Measurements from ENCODE around the gene RIC3.

RIC3 gene

GRCh38 chr11:8086001-8086479 lies 82.8 kb downstream of the RIC3 start:
- no peaks in the 10 kb centered on the region for H4K20me1 ChIP-seq (ENCODE audit: insufficient read depth, low read length)
- H3K4me2 ChIP-seq (ENCODE audit: insufficient read depth, low read length), result no peak overlapping the region
- TF ChIP-seq EZH2 (IDR thresholded peaks at IDR 0.05; ENCODE audit: borderline replicate concordance, low read depth, low read length, severe bottlenecking) (no peak), CTCF (IDR thresholded peaks at IDR 0.05; ENCODE audit: borderline replicate concordance, extremely low read depth, low read length, poor library complexity, severe bottlenecking) (no peak)
- H3K4me3 ChIP-seq (ENCODE audit: low read depth in 1 of 2, low read length in 2 of 2), result no peak overlapping the region
- no peak overlapping the region for H3K27ac ChIP-seq (ENCODE audit: low read length)
- H3K9me3 ChIP-seq (ENCODE audit: insufficient read depth, low read length, severe bottlenecking), result no peaks in the 10 kb centered on the region
- ATAC-seq (ENCODE audit: insufficient read depth, low read depth) (no peak), DNase-seq (no peak)
- H3K79me2 ChIP-seq (ENCODE audit: insufficient read depth, low read length), result no peaks in the 10 kb centered on the region
- no peak overlapping the region for H2AFZ ChIP-seq (ENCODE audit: low read depth, low read length)
- H3K36me3 ChIP-seq (ENCODE audit: insufficient read depth, low read length), result no peaks in the 10 kb centered on the region
- H3K9ac ChIP-seq (ENCODE audit: low read depth, low read length), result no peak overlapping the region
- no peaks in the 10 kb centered on the region for H3K27me3 ChIP-seq (ENCODE audit: insufficient read depth, low read length, poor library complexity)
- H3K4me1 ChIP-seq (ENCODE audit: insufficient read depth, low read length), result no peaks in the 10 kb centered on the region

- Histone ChIP-seq H4K20me1 (ENCODE audit: insufficient read depth, low read length) (no peaks in the 10 kb centered on the region), H3K27ac (ENCODE audit: low read length) (no peak overlapping the region), H3K36me3 (ENCODE audit: insufficient read depth, low read length) (no peaks in the 10 kb centered on the region), H3K4me2 (ENCODE audit: insufficient read depth, low read length) (no peak overlapping the region), H3K9me3 (ENCODE audit: insufficient read depth, low read length, severe bottlenecking) (no peaks in the 10 kb centered on the region), H3K4me3 (ENCODE audit: low read depth in 1 of 2, low read length in 2 of 2) (no peak overlapping the region), H3K27me3 (ENCODE audit: insufficient read depth, low read length, poor library complexity) (no peaks in the 10 kb centered on the region), H3K79me2 (ENCODE audit: insufficient read depth, low read length) (no peaks in the 10 kb centered on the region), H3K9ac (ENCODE audit: low read depth, low read length) (no peak overlapping the region), H3K4me1 (ENCODE audit: insufficient read depth, low read length) (no peaks in the 10 kb centered on the region), H2AFZ (ENCODE audit: low read depth, low read length) (no peak overlapping the region)
- TF ChIP-seq CTCF (IDR thresholded peaks at IDR 0.05; ENCODE audit: borderline replicate concordance, extremely low read depth, low read length, poor library complexity, severe bottlenecking), result no peak
- no peak for TF ChIP-seq EZH2 (IDR thresholded peaks at IDR 0.05; ENCODE audit: borderline replicate concordance, low read depth, low read length, severe bottlenecking)
- DNase-seq, result no peak
- ATAC-seq (ENCODE audit: insufficient read depth, low read depth), result no peak
Observed at GRCh38 chr11:8085011-8085645, 83.7 kb downstream of the RIC3 start.

GRCh38 chr11:8084352-8084751 lies 84.5 kb downstream of the RIC3 start:
- H4K20me1 ChIP-seq (ENCODE audit: insufficient read depth, low read length), result no peaks in the 10 kb centered on the region

GRCh38 chr11:8083871-8084281 lies 84.9 kb downstream of the RIC3 start:
- Histone ChIP-seq H3K36me3 (ENCODE audit: insufficient read depth, low read length) (no peaks in the 10 kb centered on the region), H3K9me3 (ENCODE audit: insufficient read depth, low read length, severe bottlenecking) (no peaks in the 10 kb centered on the region), H2AFZ (ENCODE audit: low read depth, low read length) (no peak overlapping the region), H3K4me2 (ENCODE audit: insufficient read depth, low read length) (no peak overlapping the region), H3K9ac (ENCODE audit: low read depth, low read length) (no peak overlapping the region), H3K27ac (ENCODE audit: low read length) (no peak overlapping the region), H3K27me3 (ENCODE audit: insufficient read depth, low read length, poor library complexity) (no peaks in the 10 kb centered on the region), H4K20me1 (ENCODE audit: insufficient read depth, low read length) (no peaks in the 10 kb centered on the region), H3K4me1 (ENCODE audit: insufficient read depth, low read length) (no peaks in the 10 kb centered on the region), H3K4me3 (ENCODE audit: low read depth in 1 of 2, low read length in 2 of 2) (no peak overlapping the region), H3K79me2 (ENCODE audit: insufficient read depth, low read length) (no peaks in the 10 kb centered on the region)
- no peak for DNase-seq
- TF ChIP-seq CTCF (IDR thresholded peaks at IDR 0.05; ENCODE audit: borderline replicate concordance, extremely low read depth, low read length, poor library complexity, severe bottlenecking) (no peak), EZH2 (IDR thresholded peaks at IDR 0.05; ENCODE audit: borderline replicate concordance, low read depth, low read length, severe bottlenecking) (no peak)
- no peak for ATAC-seq (ENCODE audit: insufficient read depth, low read depth)

More at GRCh38 chr11:8084352-8084751, 84.5 kb downstream of the RIC3 start:
- DNase-seq (no peak), ATAC-seq (ENCODE audit: insufficient read depth, low read depth) (no peak)
- H3K27ac ChIP-seq (ENCODE audit: low read length), result no peak overlapping the region
- no peak overlapping the region for H3K4me3 ChIP-seq (ENCODE audit: low read depth in 1 of 2, low read length in 2 of 2)
- no peaks in the 10 kb centered on the region for H3K9me3 ChIP-seq (ENCODE audit: insufficient read depth, low read length, severe bottlenecking)
- H3K79me2 ChIP-seq (ENCODE audit: insufficient read depth, low read length), result no peaks in the 10 kb centered on the region
- TF ChIP-seq EZH2 (IDR thresholded peaks at IDR 0.05; ENCODE audit: borderline replicate concordance, low read depth, low read length, severe bottlenecking), result no peak
- H3K4me1 ChIP-seq (ENCODE audit: insufficient read depth, low read length), result no peaks in the 10 kb centered on the region
- no peaks in the 10 kb centered on the region for H3K36me3 ChIP-seq (ENCODE audit: insufficient read depth, low read length)
- no peak overlapping the region for H3K4me2 ChIP-seq (ENCODE audit: insufficient read depth, low read length)
- no peak overlapping the region for H3K9ac ChIP-seq (ENCODE audit: low read depth, low read length)
- no peaks in the 10 kb centered on the region for H3K27me3 ChIP-seq (ENCODE audit: insufficient read depth, low read length, poor library complexity)
- H2AFZ ChIP-seq (ENCODE audit: low read depth, low read length), result no peak overlapping the region

All from DND-41 (cell line).